Fibroblast of skin of left quadriceps (primary cell): ENCODE data around the gene NOG.

Source experiments
- DNase-seq, 2 experiments: peaks; one replicate each; pipeline ENCODE4 v3.0.0-alpha.2; 2013; ENCODE audit warnings: low read depth in 2 of 2

NOG gene

GRCh38 chr17:56635641-56636040 is 42.1 kb downstream of the NOG start:
- DNase-seq: no peak

GRCh38 chr17:56636265-56636664 is 42.8 kb downstream of the NOG start:
- DNase-seq: peak in 1 of 2 experiments; percentile 20

- DNase-seq: no peak
Observed at GRCh38 chr17:56637254-56637653, 43.8 kb downstream of the NOG start.

- DNase-seq: peak; percentile 81 to 85
Observed at GRCh38 chr17:56638591-56639051, 45.1 kb downstream of the NOG start.

- DNase-seq: no peak
Observed at GRCh38 chr17:56639517-56639916, 46.0 kb downstream of the NOG start.

- no peak for DNase-seq
Observed at GRCh38 chr17:56640116-56640515, 46.6 kb downstream of the NOG start.

- no peak for DNase-seq
Observed at GRCh38 chr17:56641373-56641772, 47.9 kb downstream of the NOG start.

GRCh38 chr17:56641894-56642293 is 48.4 kb downstream of the NOG start:
- DNase-seq: no peak

- DNase-seq: no peak
Observed at GRCh38 chr17:56642424-56642823, 48.9 kb downstream of the NOG start.
